Fibroblast of skin of left biceps (primary cell): ENCODE results near the gene KCNIP3.
"Not testable (repeated sequence)": the region's sequence is repeated elsewhere in the genome, so short reads cannot be mapped to it uniquely, and the experiment has no call there.

Experiments
- DNase-seq, 2 experiments: peaks; one replicate each; pipeline ENCODE4 v3.0.0-alpha.2; 2013; ENCODE audit warnings: low read depth in 2 of 2

KCNIP3 gene

DNA sequence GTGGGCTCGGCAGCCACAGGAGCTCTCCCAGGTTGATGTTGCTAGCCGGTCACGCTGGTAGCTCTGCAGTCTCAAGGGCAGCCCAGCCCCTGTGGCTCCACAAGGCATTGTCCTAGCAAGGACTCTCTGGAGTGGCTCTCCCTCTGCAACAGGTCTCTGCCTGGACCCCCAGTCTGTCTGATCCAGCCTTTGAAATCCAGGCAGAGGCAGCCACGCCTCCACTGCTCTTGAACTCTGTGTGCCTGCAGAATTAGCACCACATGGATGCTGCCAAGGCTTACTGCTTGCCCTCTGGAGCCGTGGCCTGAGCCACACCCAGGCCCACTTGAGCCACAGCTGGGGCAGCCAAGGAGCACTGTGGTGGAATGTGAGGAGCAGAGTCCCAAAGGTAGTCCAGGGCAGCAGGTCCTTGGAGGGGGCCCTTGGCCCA is 62.4 kb downstream of the KCNIP3 start:
- DNase-seq: no peak

DNA sequence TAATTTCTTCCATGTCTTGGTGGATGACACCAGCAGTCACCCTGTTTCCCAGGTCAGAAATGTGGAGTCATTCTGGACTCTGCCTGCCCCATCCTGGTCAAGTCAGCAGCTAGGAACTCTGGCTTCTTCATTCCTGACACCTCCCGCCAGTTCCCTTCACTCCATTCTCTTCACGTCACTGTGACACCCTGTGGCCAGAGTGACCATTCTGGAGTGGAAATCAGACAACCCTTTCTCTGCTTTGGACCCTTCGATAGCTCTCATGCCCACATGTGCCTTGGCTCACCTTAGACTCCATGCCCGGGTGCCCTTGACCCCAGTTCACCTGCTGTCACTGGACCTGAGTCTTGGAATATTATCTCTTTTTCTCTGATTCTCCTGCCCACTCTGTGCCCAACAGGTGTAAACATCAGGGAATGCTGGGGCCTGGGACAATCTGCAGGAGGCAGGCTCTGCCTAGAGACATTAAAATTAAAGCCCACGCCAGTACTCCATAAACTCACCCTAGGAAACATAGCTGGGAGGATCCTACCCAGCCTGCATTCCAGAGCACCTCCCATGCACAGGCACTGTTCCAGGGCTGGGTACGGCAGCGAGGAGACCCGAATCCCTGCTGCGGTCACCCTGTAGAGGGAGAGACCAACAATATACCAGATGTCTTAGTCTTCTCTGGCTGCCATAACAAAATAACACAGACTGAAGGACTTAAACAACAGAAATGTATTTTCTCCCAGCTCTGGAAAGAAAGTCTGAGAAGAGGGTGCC is 64.3 kb downstream of the KCNIP3 start:
- DNase-seq: no peak

DNA sequence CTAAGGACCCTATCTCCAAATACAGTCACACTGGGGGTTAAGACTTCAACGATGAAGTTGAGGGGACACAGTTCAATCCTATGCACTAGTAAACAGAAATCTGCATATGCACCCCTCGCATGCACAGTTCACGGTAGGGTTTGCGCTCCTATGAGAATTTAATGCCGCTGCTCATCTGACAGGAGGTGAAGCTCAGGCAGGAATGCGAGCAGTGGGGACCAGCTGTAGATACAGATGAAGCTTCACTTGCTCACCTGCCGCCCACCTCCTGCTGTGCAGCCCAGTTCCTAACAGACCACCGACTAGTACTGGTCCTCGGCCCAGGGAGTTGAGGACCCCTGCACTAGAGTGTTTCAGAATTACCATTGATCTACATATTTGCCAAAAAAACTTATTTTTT is 65.3 kb downstream of the KCNIP3 start:
- DNase-seq: no peak

DNA sequence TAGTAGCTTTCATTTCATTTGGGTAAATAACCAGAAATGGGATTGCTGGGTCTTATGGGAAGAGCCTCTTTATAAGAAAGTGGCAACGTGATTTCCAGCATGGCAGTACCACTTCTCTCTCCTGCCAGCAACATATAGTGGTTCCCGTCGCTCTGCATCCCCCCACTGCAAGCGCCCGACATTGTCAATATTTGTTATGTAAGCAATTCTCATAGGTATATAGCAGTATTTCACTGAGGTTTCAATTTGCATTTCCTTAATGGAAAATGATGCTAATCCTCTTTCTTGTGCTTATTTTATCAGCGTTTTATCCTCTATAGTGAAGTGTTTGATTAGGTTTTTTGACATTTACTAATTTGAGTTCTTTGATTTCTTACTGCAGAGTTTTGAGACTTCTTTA is 69.4 kb downstream of the KCNIP3 start:
- no peak for DNase-seq

DNA sequence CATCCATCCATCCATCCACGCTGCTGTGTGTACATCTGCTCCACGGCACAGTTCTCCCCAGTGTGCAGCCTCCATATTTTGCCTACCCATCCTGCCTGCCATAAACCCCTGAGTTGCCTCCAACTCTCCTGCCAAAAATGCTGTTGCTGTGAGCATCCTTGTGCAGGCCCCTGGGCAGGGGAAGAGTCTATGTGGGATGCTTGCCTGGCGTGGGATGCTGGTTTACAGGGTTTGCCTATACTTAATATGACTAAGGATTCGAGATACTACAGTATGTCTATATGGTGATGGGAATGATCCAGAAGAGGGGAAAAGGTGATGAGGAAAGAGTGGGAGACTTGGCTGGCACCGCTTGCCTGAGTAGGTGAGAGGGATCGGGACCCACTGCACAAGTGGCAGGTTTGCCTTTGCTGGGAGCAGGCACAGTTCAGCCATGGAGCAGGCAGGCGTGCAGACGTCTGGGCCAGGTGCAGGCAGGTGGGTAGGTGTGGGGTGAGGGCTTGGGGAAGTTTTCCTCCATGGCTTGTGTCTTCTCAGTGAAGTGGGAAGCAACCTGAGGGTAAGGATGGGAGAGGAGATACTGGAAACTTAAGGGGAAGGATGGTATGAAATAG is 75.2 kb downstream of the KCNIP3 start:
- DNase-seq: no peak

DNA sequence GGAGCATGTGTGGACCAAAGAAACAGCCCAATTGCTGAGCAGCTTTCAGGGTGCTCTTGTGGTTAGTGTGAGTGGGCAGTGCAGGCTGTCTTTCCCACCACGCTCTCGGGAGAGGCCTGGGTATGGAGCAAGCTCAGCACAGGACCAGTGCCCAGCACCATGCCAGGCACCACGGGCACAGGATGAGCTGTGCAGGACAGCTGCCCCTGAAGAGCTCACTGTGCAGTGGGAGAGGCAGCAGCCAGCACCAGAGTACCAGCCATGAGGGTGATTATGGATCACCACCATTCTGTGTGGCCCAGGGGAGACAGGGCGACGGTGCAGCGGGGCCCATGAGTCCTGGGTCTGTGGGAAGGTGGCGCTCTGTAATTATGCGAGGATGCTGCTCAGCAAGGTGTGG is 75.7 kb downstream of the KCNIP3 start:
- no peak for DNase-seq

DNA sequence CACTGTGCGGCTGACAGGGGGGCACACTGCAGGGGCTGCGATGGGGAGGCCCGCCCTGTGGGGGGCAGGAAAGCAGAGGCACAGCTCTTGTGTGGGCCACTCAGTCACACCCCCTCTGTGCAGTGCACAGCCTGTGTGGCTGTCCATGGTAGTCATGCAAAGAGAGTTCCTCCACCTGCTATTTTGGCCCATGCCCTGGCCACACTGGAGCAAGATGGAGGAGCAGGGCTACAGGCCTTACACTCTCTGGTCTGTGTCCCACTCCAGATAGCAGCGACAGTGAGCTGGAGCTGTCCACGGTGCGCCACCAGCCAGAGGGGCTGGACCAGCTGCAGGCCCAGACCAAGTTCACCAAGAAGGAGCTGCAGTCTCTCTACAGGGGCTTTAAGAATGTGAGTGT is 76.9 kb downstream of the KCNIP3 start:
- no peak for DNase-seq

DNA sequence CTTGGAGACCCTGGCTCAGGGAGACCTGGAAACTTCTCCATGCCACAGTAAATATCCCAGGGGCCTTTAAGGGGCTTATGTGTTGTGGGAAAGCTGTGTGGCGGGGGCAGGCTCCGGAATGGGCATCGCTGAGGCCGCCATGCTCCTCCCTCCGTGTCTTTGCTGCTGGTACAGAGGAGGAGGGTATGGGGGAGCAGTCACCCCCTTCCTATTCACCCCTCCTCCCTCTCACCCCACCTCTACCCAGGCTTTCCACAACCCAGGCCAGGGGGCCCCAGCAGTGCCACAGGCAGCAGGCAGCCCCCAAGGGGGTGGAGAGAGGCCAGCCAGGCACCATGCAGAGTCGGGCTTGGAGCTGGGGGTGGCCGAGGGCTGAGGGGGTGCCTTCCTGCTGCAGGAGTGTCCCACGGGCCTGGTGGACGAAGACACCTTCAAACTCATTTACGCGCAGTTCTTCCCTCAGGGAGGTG is 77.3 kb downstream of the KCNIP3 start:
- DNase-seq: no peak

DNA sequence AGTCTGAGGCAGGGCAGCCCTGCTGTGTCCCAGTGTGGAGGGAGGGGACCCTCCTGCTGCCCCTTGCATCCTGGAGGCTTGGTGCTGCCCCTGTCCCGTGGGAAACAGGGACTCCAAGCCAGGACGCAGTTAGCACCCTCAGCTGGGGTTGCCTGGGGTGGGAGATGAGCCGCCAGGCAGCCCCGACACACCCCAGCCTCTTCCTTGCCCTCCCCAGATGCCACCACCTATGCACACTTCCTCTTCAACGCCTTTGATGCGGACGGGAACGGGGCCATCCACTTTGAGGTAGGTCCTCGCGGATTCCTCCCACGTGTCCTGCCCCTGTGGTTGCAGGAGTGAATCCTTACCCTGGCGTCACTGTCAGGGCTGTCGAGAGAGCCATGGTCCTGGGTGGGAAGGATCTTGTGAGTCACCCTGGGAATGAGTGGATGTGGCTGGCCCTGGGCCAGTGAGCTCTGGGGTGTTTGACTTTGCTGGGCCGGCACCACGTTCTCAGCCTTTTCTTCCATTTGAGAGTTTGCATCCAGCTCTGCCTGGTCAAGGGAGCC is 77.8 kb downstream of the KCNIP3 start:
- DNase-seq: no peak

DNA sequence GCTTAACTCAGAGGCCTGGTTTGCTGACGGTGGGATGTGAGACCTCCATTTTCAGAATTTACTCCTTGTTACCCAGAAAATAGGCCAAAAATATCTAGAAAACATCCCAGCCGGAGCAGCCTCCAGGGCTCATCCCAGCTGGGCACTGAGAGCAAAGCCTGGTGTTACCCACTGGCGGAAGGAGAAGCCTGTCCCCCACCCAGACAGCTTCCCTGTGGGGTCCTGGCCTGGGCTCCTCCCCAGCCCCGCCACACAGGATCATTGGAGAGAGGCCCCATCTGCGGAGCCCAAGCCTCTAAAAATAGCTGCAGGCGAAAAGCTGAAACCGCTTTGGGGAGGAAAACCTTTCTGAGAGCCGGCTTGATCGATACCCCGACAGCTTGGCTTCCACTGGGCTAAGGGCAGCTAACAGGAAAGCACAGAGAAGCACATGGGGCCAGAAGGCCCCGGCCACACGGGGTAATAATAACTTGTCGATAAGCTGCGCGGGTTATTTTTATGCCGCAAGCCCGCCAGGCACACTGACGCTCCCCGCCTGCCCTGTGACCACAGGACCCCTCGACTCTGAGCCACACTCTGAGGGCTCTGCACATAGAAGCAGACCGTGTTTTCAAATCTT is 78.5 kb downstream of the KCNIP3 start:
- DNase-seq: no peak

DNA sequence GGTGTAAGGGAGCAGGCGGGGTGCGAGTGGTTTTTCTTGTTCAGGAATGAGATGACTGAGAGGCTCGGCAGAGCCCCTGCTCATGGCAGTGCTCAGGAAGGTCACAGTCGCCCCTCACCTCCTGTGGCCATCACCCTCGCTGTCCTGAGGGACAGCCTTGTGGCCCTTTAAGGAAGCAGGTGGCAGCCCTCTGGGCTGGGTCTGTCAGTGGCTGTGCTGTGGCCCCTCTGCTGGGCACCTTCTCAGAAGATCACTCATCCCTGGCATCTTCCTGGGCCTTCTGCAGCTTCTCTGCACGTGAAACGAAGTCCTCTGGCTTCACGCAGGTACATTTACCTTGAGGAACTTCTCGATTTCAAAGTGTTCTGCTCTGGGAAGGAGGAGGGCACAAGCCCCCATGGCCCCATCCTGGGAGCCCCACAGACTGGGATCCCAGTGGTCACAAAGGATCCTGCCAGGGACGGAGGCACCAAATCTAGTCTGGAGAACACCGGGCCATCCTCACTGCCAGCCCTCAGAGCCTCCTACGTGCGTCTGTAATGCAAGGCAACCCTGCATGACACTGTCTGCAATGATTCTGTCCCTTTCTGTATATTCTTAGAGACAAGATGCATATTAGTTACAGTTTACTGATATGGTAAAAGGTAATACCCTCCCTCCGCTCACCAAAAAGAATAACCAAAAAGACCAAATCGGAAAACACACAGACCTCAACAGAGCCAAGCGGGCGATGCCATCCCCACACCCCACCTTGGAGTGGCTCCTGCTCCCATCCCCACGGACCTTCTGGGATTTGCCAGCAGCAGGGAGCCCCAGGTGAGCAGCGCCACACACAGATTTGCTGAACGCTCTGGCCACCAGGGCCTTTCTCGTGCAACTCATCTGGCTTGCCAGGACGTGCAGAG is 79.4 kb downstream of the KCNIP3 start:
- no peak for DNase-seq

DNA sequence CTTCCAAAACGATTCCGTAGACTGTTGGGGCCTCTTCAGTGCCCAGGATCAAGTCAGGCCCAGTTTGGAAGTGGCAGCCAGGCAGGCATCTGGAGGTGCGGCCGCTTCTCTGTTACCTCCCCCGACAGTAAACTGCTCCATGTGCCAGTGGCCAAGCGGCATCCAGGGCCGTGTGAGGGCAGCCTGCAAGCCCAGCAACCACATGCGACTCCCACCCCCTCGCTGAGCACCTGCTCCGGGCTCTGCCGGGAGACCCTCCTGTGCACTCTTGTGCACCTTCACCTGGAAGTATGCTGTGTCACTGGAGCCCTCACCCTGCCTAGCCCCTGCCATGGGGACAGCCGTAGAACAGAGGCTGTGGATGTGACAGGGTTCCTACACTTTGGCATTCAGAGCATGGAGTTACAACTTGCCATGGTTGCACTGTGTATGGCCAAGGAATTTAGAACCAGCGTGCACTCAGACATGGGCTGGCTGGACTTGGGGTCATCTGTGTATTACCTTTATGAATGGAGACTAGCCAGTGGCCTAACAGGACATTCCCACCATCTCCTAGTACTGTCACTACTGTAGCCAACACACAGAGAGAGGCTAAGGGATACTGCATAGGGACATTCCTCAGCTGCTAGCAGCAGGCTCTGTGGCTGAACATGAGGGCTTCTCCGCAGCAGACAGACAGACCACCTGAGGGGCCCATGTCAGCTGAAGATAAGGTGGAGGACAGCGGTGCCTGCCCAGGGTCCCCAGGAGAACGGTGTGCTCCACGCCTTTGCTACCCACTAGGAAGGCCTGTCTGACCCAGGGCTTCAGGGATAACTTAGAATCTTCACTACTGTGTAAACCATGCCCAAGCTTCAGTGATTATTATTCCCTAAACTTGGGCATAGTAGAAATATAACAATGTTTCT is 80.3 kb downstream of the KCNIP3 start:
- no peak for DNase-seq

DNA sequence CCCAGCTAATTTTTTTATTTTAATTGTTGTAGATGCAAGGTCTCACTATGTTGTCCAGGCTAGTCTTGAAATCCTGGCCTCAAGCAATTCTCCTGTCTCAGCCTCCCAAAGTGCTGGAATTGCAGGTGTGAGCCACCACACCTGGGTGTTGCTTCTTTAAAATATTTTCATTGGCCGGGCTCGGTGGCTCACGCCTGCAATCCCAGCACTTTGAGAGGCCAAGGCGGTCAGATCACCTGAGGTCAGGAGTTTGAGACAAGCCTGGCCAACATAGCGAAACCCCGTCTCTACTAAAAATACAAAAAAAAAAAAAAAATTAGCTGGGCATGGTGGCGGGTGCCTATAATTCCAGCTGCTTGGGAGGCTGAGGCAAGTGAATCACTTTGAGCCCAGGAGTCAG is 81.1 kb downstream of the KCNIP3 start:
- DNase-seq: not testable (repeated sequence)

DNA sequence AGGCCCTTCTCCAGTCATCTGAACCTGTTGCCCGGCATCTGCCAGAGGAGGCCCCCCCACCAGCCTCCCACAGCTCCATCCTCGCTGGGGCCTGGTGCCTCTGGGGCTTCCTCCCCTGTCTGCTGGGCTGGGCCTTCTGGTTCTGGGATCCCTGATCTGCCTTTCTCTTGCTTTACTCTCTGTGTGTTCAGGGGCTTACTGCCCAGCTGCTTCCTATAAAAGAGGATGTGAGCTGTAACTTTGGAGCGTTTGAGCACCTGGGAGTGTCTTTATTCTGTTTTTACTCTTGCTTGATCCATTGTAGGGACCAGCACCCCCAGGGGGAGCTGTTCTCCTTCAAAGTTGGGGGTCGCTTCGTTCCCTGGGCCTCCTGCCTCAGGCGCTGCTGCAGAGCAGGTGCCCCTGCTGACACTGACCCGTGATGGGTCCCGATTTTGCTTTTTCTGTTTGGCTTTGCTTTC is 82.3 kb downstream of the KCNIP3 start:
- DNase-seq: no peak

DNA sequence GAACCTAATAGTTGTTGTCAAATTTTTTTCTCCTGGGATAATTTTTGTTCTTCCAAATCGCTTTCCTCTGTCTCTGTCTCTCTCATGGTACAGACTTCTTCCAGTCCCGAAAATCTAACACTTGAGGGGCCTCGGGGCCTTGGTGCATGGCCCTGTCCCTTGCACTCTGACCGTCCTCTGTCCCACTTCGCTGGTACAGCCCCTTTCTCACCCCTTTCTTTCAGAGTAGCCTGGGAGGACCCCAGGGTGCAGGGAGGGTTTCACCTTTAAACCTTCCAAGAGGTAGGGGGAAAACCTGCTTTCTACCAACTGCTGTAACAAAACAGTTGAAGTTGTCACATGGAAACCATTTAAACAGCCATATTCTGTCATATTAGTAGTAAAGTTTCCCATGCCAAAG is 83.1 kb downstream of the KCNIP3 start:
- no peak for DNase-seq

DNA sequence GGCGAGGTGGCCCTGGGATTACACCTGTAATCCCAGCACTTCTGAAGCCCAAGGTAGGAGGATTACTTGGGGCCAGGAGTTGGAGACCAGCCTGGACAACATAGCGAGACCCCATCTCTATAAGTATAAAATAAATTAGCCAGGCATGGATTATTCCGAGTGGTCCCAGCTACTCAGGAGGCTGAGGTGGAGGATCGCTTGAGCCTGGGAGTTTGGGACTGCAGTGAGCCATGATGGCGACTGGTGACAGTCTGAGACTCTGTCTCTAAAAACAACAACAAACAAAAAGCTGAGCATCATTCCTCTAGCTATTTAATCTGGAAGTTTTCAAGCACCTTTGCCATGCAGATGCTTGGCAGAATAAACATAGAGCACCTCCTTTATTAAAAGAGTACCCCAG is 83.6 kb downstream of the KCNIP3 start:
- no peak for DNase-seq

DNA sequence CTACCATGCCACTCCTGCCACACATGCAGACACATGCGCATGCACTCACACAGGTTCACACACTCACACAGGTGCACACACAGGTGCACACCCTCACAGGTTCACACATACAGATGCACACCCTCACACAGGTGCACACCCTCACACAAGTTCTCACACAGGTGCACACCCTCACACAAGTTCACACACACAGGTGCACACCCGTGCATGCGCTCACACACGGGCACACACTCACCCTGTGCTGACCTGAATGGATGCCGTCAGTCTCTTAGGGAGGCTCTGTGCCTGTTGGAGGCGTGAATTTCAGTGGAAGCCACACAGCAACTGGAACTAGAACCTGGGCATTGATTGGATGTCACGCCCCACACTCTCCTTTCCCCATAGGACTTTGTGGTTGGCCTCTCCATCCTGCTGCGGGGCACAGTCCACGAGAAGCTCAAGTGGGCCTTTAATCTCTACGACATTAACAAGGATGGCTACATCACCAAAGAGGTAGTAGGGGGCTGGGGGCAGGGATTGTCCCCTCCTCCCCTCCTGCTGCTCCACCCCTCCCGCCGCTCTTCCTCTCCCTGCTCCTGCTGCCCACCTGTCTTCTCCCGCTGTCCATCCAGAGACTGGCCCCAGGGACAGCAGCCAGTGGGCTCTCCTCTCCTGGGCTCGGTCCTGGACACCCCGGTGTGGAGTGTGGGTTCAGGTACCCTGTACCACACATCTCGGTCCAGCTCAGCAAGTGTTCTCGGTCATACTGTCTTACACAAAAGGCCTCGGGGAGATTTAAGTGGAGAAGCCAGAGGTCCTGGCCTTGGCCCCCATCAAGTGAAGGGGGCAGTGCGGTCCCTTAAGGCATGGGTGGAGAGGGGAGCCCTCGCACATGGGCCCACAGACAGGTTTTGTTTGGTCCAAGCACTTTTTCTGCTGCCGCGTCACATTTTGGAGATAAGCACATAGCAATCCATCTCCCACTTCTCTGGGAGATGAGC is 84.4 kb downstream of the KCNIP3 start:
- no peak for DNase-seq

DNA sequence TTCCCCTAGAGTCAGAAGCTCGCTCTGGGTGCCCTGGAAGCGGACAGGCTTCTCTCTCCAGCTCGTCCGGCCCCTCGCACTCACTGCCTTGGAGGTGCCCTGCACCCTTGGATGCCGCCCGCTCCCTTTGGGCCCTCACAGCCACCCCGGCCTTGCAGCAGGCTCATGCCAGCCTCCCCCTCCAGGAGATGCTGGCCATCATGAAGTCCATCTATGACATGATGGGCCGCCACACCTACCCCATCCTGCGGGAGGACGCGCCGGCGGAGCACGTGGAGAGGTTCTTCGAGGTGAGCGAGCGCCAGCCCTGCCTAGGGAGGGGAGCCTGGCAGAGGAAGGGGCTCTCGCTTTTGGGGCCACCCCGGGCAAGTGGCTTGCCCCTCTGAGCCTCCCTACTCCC is 85.0 kb downstream of the KCNIP3 start:
- no peak for DNase-seq
